Astrocyte (in vitro differentiated cells and primary cell): ENCODE data around the gene EIF2A. TPM values are rescaled to one million over a fixed set of nuclear protein-coding genes. Genes with fewer than 3 reads are reported as not detected.

Experiments
- total RNA-seq: library from RNA; stranded (reverse); gene quantifications from 2 replicates; pipeline ENCODE4 v1.2.1, GENCODE V29; 2021

Gene EIF2A
- total RNA-seq, 1 donor from 2014 or later, result 64.2 TPM

Other genes with a start within 250 kb of the EIF2A start
- gene TSC22D2, start 138.5 kb upstream of the EIF2A start, total RNA-seq, result 99.4 and 116 TPM in 2 replicates
- gene SERP1, start 291 bp upstream of the EIF2A start, total RNA-seq, result 119 and 131 TPM in 2 replicates
- 130 and 132 TPM in 2 replicates for gene SELENOT, start 56.5 kb downstream of the EIF2A start, total RNA-seq
- gene ERICH6, start 157.1 kb downstream of the EIF2A start, total RNA-seq, result 0.09 TPM in 1 of 2 replicates, not detected in the other
- 39.3 and 46.2 TPM in 2 replicates for gene SIAH2, start 216.4 kb downstream of the EIF2A start, total RNA-seq